ENCODE data around the gene GALNT17.

GRCh38 chr7:71229699-71230098 is 97.8 kb downstream of the GALNT17 start:
- TF ChIP-seq POLR2A (IDR thresholded peaks at IDR 0.05) (no peak), CTCF (IDR thresholded peaks at IDR 0.05) (no peak), EP300 (IDR thresholded peaks at IDR 0.05) (no peak), POLR2AphosphoS5 (IDR thresholded peaks at IDR 0.05) (no peak)

Measured in upper lobe of left lung (tissue), 4 donors.